GM19397 (cell line): ENCODE data around the gene PGLYRP3.

Experiments used
- ATAC-seq: cut with Tn5 transposase; IDR thresholded peaks from one replicate; pipeline ENCODE4 v1.9.1; 2021; ENCODE audit warnings: mild to moderate bottlenecking, moderate library complexity; ENCODE audit not compliant: unreplicated experiment

Gene PGLYRP3

DNA sequence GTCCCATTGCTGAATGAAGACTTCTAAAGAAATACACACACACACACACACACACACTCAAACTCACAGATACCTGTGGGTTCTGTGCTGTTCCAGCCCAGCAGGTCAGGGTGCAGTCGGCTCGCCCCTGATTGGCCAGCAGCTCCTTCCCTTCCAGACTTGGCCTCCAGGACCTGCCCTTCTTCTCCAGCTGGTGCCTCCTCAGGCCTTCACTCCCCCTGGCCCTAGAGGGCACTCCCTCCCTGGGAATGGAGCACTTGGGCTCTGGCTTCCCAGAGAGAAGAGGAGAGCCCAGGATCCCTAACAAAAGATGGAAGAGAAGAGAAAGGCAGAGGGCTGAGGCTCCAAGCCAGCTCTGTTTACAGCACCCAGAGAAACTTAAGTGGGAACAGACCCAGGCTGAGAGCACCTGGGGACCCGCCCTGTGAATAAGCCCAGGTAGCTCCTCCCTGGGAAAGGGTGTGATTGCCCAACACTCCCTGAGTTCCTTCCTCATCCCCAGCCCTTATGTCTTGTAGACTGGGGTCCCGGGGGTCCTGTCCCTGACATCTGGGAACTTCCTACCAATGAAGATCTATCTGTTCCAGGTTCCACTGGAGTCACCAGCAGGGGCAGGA is at the start of gene PGLYRP3:
Gene PGLYRP3 (minus strand): TSS at position 383 of the 617 bp plus-strand sequence. CDS start 2,287 bp downstream, outside the sequence.
- no peak for ATAC-seq

GRCh38 chr1:153362187-153362775 is 49.5 kb upstream of the PGLYRP3 start:
- no peak for ATAC-seq

DNA sequence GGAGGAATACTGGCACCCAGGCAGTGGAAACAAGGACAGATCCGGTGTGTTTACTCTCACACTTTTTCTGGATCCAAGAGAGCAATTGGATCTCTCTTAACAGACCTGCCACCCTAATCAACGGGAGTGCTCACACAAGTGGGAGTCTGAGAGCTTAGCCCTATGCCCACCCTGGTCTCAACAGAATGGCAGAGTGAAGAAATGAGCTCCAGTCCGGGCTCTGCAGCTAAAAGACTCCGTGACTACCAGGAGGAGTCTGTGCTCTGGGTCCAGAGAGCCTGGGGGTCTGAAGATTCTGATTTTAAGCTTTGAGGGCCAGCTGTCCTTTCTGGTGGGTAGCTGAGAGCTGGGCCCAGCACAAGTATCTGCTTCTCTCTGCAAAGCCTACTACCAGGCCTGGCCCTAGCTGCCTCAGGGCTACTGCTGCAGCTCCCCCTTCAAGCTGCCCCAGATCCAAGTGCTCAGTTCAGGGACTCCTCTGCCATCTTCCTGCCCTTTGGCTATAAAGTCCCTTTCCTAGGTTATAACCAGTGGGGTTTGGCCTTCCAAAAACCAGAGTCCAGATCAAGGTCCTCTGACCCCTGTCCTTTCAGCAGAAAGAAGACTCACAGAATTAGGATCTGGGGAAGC is 48.8 kb upstream of the PGLYRP3 start:
- no peak for ATAC-seq

DNA sequence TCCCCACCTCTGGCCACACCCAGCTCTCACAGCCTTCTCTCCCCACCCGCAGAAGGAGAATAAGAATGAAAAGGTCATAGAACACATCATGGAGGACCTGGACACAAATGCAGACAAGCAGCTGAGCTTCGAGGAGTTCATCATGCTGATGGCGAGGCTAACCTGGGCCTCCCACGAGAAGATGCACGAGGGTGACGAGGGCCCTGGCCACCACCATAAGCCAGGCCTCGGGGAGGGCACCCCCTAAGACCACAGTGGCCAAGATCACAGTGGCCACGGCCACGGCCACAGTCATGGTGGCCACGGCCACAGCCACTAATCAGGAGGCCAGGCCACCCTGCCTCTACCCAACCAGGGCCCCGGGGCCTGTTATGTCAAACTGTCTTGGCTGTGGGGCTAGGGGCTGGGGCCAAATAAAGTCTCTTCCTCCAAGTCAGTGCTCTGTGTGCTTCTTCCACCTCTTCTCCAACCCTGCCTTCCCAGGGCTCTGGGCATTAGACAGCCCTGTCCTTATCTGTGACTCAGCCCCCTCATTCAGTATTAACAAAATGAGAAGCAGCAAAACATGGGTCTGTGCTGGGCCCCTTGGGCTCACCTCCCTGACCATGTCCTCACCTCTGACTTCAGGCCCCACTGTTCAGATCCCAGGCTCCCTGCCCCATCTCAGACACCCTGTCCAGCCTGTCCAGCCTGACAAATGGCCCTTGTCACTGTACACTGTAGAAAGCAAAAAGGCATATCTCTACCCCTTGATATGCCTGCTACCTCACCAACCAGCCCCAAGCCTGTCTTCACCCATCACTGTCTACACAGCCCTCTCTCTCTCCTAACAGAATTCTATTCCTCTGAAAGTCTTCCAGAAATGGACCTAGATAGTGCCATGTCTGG is 48.1 kb upstream of the PGLYRP3 start:
- no peak for ATAC-seq

GRCh38 chr1:153360190-153360589 is 47.4 kb upstream of the PGLYRP3 start:
- ATAC-seq, result no peak

DNA sequence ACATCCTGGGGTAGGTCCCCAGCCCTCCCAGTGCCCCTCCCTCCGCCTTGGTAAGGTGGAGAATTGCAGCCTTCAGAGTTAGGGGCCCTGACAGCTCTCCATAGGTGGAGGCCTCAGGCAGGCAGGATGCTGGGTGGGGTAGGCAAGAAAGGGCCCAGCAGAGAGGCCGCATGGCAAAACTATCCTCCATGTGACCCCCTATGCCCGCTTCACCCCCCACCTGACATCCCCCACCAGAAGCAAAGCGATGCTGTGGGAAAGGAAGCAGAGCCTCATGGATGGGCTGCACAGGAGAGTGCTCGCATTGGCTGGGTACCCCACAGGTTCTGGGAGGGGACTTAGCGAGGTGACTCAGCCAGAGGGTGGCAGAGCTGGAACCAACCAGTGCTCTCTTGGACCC is 46.5 kb upstream of the PGLYRP3 start:
- ATAC-seq, result no peak

GRCh38 chr1:153358691-153358975 is 45.9 kb upstream of the PGLYRP3 start:
- ATAC-seq, result no peak

DNA sequence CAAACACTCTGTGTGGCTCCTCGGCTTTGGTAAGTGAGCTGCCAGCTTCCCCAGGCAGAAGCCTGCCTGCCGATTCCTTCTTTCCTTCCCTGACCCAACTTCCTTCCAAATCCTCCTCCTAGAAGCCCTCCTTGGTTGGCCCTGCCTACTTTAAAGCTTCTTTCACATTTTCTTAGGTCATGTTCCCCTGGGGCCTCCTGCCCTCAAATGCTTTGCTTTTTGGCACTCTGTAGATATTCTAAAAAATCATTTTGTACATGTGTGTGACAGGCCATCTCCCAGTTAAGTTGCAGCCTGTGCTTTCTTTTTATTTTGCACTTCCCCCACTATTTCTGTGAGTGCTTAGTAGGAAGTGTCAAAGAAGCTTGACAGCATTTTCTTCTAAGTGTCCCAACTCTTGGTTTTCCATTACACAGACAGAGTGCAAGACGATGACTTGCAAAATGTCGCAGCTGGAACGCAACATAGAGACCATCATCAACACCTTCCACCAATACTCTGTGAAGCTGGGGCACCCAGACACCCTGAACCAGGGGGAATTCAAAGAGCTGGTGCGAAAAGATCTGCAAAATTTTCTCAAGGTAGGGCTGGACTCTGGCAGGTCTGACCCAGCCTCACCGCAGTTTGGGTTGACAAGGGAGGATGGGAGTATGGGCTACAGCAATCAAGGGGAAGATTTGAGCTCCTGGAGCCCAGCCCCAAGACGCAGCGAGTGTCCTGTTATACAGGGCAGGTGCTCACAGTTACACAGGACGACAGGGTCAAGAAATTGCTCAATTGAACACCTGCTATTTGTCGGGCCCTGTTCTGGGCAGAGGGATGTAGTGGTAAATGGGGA is 45.3 kb upstream of the PGLYRP3 start, which contains the start of gene S100A9:
Gene S100A9 (plus strand): TSS at position 2 of the 838 bp plus-strand sequence. CDS start 430 bp downstream, at position 432.
- no peak for ATAC-seq

- ATAC-seq, result no peak
These were observed 44.5 kb upstream of the PGLYRP3 start for GRCh38 chr1:153357076-153357852.

DNA sequence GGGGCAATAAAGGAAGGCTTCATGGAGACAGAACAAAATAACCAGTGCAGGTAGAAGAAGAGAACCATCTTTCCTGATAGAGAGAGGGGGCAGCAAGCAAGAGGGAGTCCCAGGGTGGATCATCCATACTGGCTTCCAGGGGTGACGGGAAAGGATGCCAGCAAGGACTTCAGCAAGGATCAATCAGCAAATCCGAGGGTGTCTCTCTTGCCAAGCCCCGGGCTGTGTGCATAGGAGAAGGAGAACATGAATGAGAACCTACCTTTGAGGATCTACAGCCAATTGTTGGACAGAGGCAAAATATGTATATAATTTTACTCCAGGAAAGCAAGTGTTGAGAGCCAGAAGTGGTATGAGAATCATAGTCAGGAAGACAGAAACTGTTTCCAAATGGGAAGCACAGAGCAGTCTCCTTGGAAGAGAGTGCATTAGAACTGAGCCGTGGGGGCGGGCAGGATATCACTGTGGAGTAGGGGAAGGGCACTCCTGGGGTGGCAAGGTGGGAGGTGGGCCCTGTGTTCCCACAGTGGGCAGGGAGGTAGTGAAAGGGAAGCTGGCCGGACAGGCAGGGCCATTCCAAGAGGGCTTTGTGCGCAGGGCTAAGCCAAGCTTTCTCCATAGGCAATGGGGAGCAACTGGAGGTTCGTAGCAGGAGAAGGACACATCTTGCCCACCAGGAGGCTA is 43.8 kb upstream of the PGLYRP3 start:
- ATAC-seq, result no peak

- no peak for ATAC-seq
These were observed 42.8 kb upstream of the PGLYRP3 start for GRCh38 chr1:153355445-153356071.

DNA sequence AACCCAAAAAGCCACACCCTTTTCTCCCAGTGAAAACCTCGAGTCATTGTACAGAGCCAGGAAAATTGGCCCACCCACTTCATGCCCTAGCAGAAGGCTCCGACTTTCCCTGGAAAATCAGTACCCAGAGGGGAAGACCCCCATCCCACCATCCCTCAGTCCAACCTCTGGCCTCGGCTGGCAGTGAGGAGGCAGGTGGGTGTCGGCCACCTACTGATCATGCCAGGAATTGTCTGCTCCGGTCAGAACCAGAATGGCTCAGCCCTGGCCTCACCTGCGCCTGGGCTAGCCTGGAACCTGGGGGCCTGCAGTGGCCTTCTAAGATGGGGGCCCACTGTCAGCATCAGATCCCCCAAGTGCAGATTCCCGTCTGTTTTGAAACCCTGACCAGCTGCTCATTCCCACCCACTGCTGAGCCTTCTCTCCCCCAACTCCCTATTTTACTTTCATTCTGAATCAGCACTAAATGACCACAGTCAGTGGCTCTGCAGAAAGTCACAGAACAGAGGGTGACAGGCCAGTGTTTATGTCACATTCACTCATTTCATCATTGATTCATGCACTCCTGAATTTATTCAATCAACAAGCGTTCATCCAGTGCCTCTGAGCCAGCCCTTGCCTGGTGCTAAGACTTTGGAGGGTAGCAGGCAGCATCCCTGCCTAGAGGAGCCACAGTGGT is 41.9 kb upstream of the PGLYRP3 start:
- no peak for ATAC-seq

GRCh38 chr1:153353226-153353947 is 40.6 kb upstream of the PGLYRP3 start:
- no peak for ATAC-seq

DNA sequence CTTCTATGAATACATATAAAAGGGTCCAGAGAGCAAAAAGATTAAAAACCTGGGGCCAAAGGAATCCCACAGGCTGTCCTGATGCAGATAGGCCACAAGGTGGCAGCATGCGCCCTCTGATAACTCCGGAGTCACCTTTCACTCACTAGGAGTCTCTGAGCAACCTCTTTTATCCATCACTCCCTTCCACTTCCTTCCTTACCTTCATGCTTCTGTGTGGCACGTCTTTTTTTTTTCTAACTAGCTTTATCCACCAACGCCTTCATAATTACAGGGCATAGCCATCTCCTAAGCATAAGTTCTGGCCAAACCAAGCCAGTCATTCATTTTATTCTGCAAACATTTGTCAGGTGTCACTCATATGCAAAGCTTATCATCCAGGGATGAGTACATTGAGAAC is 39.8 kb upstream of the PGLYRP3 start:
- ATAC-seq, result no peak

DNA sequence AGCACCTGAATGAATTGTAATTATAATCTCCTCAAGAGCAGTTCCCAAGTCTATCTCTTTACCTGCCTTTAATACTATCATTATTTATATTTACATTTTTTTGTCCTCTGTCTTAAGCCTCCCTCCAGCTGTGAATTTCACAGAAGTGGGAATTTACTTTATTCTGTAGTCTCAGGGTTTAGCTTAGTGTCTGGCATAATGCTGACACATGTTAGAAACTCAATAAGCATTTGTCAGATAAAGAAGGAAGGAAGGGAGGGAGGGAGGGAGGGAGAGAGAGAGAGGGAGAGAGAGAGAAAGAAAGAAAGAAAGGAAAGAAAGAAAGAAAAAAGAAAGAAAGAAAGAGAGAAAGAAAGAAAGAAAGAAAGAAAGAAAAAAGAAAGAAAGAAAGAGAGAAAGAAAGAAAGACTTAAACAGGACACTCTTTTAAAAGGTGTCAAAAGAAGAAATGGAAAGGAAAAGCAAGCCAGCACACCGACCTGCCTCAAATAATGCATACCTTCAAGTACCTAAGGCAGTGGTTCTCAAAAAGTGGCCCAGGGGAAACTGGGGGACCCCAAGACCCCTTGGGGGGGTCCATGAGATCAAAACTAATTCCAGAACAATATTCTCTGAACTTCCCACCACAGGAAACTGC is 37.7 kb upstream of the PGLYRP3 start:
- ATAC-seq, result no peak

- ATAC-seq, result no peak
These were observed 36.9 kb upstream of the PGLYRP3 start for GRCh38 chr1:153349363-153350320.
